GM23338 (cell line): ENCODE measurements around the gene TBCD. TPM values are rescaled to one million over a fixed set of nuclear protein-coding genes. Genes with fewer than 3 reads are reported as not detected.

ENCODE experiments used
- ATAC-seq: fragments of 200-7000 bp; cut with Tn5 transposase; 3 replicates; pipeline ENCODE4 v1.9.1; 2020
- DNase-seq: peaks from one replicate; pipeline ENCODE4 v3.0.0-alpha.2; 2015; ENCODE audit warnings: low spot score
- H2AFZ ChIP-seq: fragments of 200-600 bp; sonication (generic); 2 replicates; pipeline ENCODE4 v1.8.0; 2016; ENCODE audit warnings: antibody characterized with exemption, mild to moderate bottlenecking, moderate library complexity
- H3F3A ChIP-seq: fragments of 200-600 bp; sonication (generic); replicated peaks from 2 replicates; pipeline ENCODE4 v1.8.0; 2017; ENCODE audit warnings: antibody characterized with exemption, mixed run types, low read depth
- H3K27ac ChIP-seq: fragments of 200-600 bp; sonication (generic); 2 replicates; pipeline ENCODE4 v1.6.1; 2016; ENCODE audit warnings: low read depth
- H3K27me3 ChIP-seq: fragments of 200-600 bp; sonication (generic); 2 replicates; pipeline ENCODE4 v1.8.0; 2016; ENCODE audit warnings: mild to moderate bottlenecking, mixed run types, moderate library complexity; ENCODE audit not compliant: insufficient read depth
- H3K36me3 ChIP-seq: fragments of 200-600 bp; sonication (generic); 2 replicates; pipeline ENCODE4 v1.8.0; 2016; ENCODE audit warnings: mild to moderate bottlenecking; ENCODE audit not compliant: insufficient read depth
- H3K4me1 ChIP-seq: fragments of 200-600 bp; sonication (generic); 2 replicates; pipeline ENCODE4 v1.8.0; 2016; ENCODE audit warnings: mild to moderate bottlenecking, moderate library complexity; ENCODE audit not compliant: insufficient read depth
- H3K4me2 ChIP-seq: fragments of 200-600 bp; sonication (generic); 2 replicates; pipeline ENCODE4 v1.7.1; 2017; ENCODE audit warnings: mixed run types
- H3K4me3 ChIP-seq: fragments of 200-600 bp; sonication (generic); 2 replicates; pipeline ENCODE4 v1.6.1; 2016; ENCODE audit warnings: mixed run types
- H3K79me2 ChIP-seq: fragments of 200-600 bp; sonication (generic); replicated peaks from 2 replicates; pipeline ENCODE4 v1.8.0; 2017; ENCODE audit warnings: mild to moderate bottlenecking; ENCODE audit not compliant: insufficient read depth
- H3K9me2 ChIP-seq: fragments of 200-600 bp; sonication (generic); 2 replicates; pipeline ENCODE4 v1.8.0; 2017; ENCODE audit not compliant: insufficient read depth
- H4K20me1 ChIP-seq: fragments of 200-600 bp; sonication (generic); replicated peaks from 2 replicates; pipeline ENCODE4 v1.8.0; 2017; ENCODE audit warnings: mild to moderate bottlenecking; ENCODE audit not compliant: insufficient read depth
- H3K27ac Mint-ChIP-seq: 2 replicates; pipeline ENCODE4 v1.8.0; 2020; ENCODE audit warnings: inconsistent platforms, mild to moderate bottlenecking, moderate library complexity, mixed read lengths
- H3K27me3 Mint-ChIP-seq: 3 replicates; pipeline ENCODE4 v1.8.0; 2022; ENCODE audit warnings: low read depth, mild to moderate bottlenecking, moderate library complexity, mixed read lengths, inconsistent platforms; ENCODE audit not compliant: insufficient read depth, poor library complexity
- H3K36me3 Mint-ChIP-seq: 3 replicates; pipeline ENCODE4 v1.8.0; 2021; ENCODE audit warnings: low read depth, mild to moderate bottlenecking, inconsistent platforms, moderate library complexity, mixed read lengths
- H3K4me1 Mint-ChIP-seq: 3 replicates; pipeline ENCODE4 v1.8.0; 2020; ENCODE audit warnings: mild to moderate bottlenecking, inconsistent platforms, mixed read lengths
- H3K4me3 Mint-ChIP-seq: 3 replicates; pipeline ENCODE4 v1.8.0; 2021; ENCODE audit warnings: moderate library complexity, mild to moderate bottlenecking, inconsistent platforms, mixed read lengths
- H3K9me3 Mint-ChIP-seq: 3 replicates; pipeline ENCODE4 v1.8.0; 2020; ENCODE audit warnings: moderate library complexity, mild to moderate bottlenecking, inconsistent platforms, mixed read lengths
- CREB1 ChIP-seq: fragments of 250-450 bp; sonication (Bioruptor Pico); IDR thresholded peaks from 2 replicates; pipeline ENCODE4 v1.5.0; 2020; ENCODE audit warnings: low read depth, mild to moderate bottlenecking, moderate library complexity
- EZH2phosphoT487 ChIP-seq: fragments of 200-600 bp; sonication (generic); IDR thresholded peaks from one replicate; pipeline ENCODE4 v1.8.1; 2018; ENCODE audit warnings: antibody characterized with exemption; ENCODE audit not compliant: unreplicated experiment
- JUNB ChIP-seq: IDR thresholded peaks from one replicate; pipeline ENCODE4 v1.6.1; 2016; ENCODE audit warnings: antibody characterized with exemption; ENCODE audit not compliant: unreplicated experiment
- POLR2AphosphoS5 ChIP-seq: IDR thresholded peaks from 2 replicates; pipeline ENCODE4 v1.6.1; 2016; ENCODE audit warnings: antibody characterized with exemption, low read depth
- REST ChIP-seq: IDR thresholded peaks from one replicate; pipeline ENCODE4 v1.6.1; 2018; ENCODE audit warnings: antibody characterized with exemption; ENCODE audit not compliant: unreplicated experiment
- STAT1 ChIP-seq: IDR thresholded peaks from one replicate; pipeline ENCODE4 v1.6.1; 2016; ENCODE audit warnings: antibody characterized with exemption; ENCODE audit not compliant: unreplicated experiment
- ZNF114 ChIP-seq: fragments of 250-450 bp; sonication (Bioruptor Pico); IDR thresholded peaks from 2 replicates; pipeline ENCODE4 v1.5.0; 2020; ENCODE audit warnings: mild to moderate bottlenecking, moderate library complexity
- ZNF331 ChIP-seq: fragments of 250-450 bp; sonication (Bioruptor Pico); IDR thresholded peaks from 2 replicates; pipeline ENCODE4 v1.5.0; 2020; ENCODE audit warnings: low read depth, mild to moderate bottlenecking, moderate library complexity
- ZNF462 ChIP-seq: fragments of 250-450 bp; sonication (Bioruptor Pico); IDR thresholded peaks from 2 replicates; pipeline ENCODE4 v1.5.0; 2020; ENCODE audit warnings: mild to moderate bottlenecking, moderate library complexity
- polyA plus RNA-seq: library from polyadenylated mRNA; unstranded; fragments of >200 nt; fragmentation: Nextera tagmentation; extraction: Ambion mirVana; gene quantifications from 2 replicates; pipeline ENCODE4 v1.2.1, GENCODE V29; 2016
- total RNA-seq: library from RNA; depleted of rRNA; stranded (reverse); fragments of >200 nt; shearing (Covaris generic); gene quantifications from 2 replicates; pipeline ENCODE4 v1.2.3, GENCODE V29; 2014
- TF ChIP-seq, protein P1 (sequence below): IDR thresholded peaks from 2 replicates; pipeline ENCODE4 v1.6.1; 2016; ENCODE audit warnings: antibody characterized with exemption

Gene TBCD
- total and polyA plus RNA-seq, 2 experiments from 2014 or later, result 75.0 to 116 TPM

- H3K4me2 ChIP-seq, result no peak overlapping the region
- DNase-seq (no peak), ATAC-seq (no peak)
- TF ChIP-seq STAT1, result no peak
- TF ChIP-seq ZNF462 (CRISPR knock-in tag), result no peak
- TF ChIP-seq JUNB, result no peak
- no peak for TF ChIP-seq EZH2phosphoT487
- no peak for TF ChIP-seq POLR2AphosphoS5
- TF ChIP-seq CREB1 (CRISPR knock-in tag), result no peak
- TF ChIP-seq, protein P1, sequence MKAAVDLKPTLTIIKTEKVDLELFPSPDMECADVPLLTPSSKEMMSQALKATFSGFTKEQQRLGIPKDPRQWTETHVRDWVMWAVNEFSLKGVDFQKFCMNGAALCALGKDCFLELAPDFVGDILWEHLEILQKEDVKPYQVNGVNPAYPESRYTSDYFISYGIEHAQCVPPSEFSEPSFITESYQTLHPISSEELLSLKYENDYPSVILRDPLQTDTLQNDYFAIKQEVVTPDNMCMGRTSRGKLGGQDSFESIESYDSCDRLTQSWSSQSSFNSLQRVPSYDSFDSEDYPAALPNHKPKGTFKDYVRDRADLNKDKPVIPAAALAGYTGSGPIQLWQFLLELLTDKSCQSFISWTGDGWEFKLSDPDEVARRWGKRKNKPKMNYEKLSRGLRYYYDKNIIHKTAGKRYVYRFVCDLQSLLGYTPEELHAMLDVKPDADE, result no peak
- TF ChIP-seq ZNF331 (CRISPR knock-in tag), result no peak
- no peak for TF ChIP-seq ZNF114 (CRISPR knock-in tag)
- TF ChIP-seq REST, result no peak
- H3K79me2 ChIP-seq, result no peaks in the 10 kb centered on the region
- no peaks in the 10 kb centered on the region for H3K27me3 ChIP-seq
- H3K36me3 ChIP-seq, result no peaks in the 10 kb centered on the region
- H4K20me1 ChIP-seq, result no peaks in the 10 kb centered on the region
- no peaks in the 10 kb centered on the region for H3K4me1 ChIP-seq
- H3K9me2 ChIP-seq, result no peaks in the 10 kb centered on the region
- H3K27ac ChIP-seq, result no peak overlapping the region
- H2AFZ ChIP-seq, result no peak overlapping the region
- Mint-ChIP-seq H3K9me3 (no peaks in the 10 kb centered on the region), H3K27me3 (peaks cover 7% of the 10 kb centered on the region), H3K36me3 (no peaks in the 10 kb centered on the region), H3K27ac (no peak overlapping the region), H3K4me3 (no peak overlapping the region), H3K4me1 (no peaks in the 10 kb centered on the region)
- H3K4me3 ChIP-seq, result no peak overlapping the region
- no peaks in the 10 kb centered on the region for H3F3A ChIP-seq
Measured at GRCh38 chr17:82709676-82710498, 42.0 kb upstream of the TBCD start.
